HepG2 (cell line): ENCODE results near the gene SNX11. TPM values are rescaled to one million over a fixed set of nuclear protein-coding genes. Genes with fewer than 3 reads are reported as not detected.

ENCODE experiments used
- DMAP1 ChIP-seq: IDR thresholded peaks from 2 replicates; pipeline ENCODE4 v1.6.1; 2016
- ETS1 ChIP-seq: sonication (generic); formaldehyde crosslinking; IDR thresholded peaks from 2 replicates; pipeline ENCODE4 v1.4.0; 2020; ENCODE audit warnings: missing genetic modification reagents
- EZH2 ChIP-seq: conservative IDR thresholded peaks from 2 replicates; pipeline ENCODE4 v1.6.1; 2012; ENCODE audit warnings: mild to moderate bottlenecking, low read depth, low read length, moderate library complexity
- KAT2B ChIP-seq: fragments of 150-350 bp; IDR thresholded peaks from 2 replicates; pipeline ENCODE4 v1.6.1; 2014; ENCODE audit warnings: low read depth, low read length, borderline replicate concordance
- KDM5A ChIP-seq: fragments of 200-600 bp; sonication (generic); IDR thresholded peaks from 2 replicates; pipeline ENCODE4 v1.7.0; 2018; ENCODE audit warnings: antibody characterized with exemption, mild to moderate bottlenecking, low read length, borderline replicate concordance
- NFATC3 ChIP-seq: sonication (generic); formaldehyde crosslinking; IDR thresholded peaks from 2 replicates; pipeline ENCODE4 v1.5.1; 2020; ENCODE audit warnings: mild to moderate bottlenecking, missing genetic modification reagents
- NFKB2 ChIP-seq: sonication (generic); formaldehyde crosslinking; IDR thresholded peaks from 2 replicates; pipeline ENCODE4 v1.4.0; 2020; ENCODE audit warnings: missing genetic modification reagents, borderline replicate concordance
- NR3C1 ChIP-seq: sonication (generic); formaldehyde crosslinking; IDR thresholded peaks from 2 replicates; pipeline ENCODE4 v1.4.0; 2020; ENCODE audit warnings: missing genetic modification reagents
- PAF1 ChIP-seq: IDR thresholded peaks from 2 replicates; pipeline ENCODE4 v1.6.1; 2016; ENCODE audit warnings: missing genetic modification reagents, missing compliant biosample characterization
- POLR2G ChIP-seq: fragments of 200-400 bp; formaldehyde crosslinking; IDR thresholded peaks from 2 replicates; pipeline ENCODE4 v1.6.1; 2018; ENCODE audit warnings: mild to moderate bottlenecking, low read depth, low read length, moderate library complexity
- SMARCE1 ChIP-seq: fragments of 450-650 bp; IDR thresholded peaks from 2 replicates; pipeline ENCODE4 v1.6.1; 2017; ENCODE audit warnings: borderline replicate concordance
- SP1 ChIP-seq, 2 experiments: fragments of 450-650 bp in 1 of 2; sonication (generic) in 1 of 2; formaldehyde crosslinking in 1 of 2; IDR thresholded peaks; 2 replicates each; pipeline versions ENCODE4 v1.4.0 to v1.6.1; 2016 to 2020; ENCODE audit warnings: missing genetic modification reagents in 1 of 2
- SRSF9 ChIP-seq: fragments of 200-400 bp; formaldehyde crosslinking; IDR thresholded peaks from 2 replicates; pipeline ENCODE4 v1.6.1; 2018; ENCODE audit warnings: borderline replicate concordance, mild to moderate bottlenecking, low read depth, low read length; ENCODE audit not compliant: insufficient read depth, poor library complexity, severe bottlenecking
- ZNF225 ChIP-seq: sonication (generic); formaldehyde crosslinking; IDR thresholded peaks from 2 replicates; pipeline ENCODE4 v1.4.0; 2020; ENCODE audit warnings: mild to moderate bottlenecking, missing genetic modification reagents
- ZNF253 ChIP-seq: sonication (generic); formaldehyde crosslinking; IDR thresholded peaks from 2 replicates; pipeline ENCODE4 v1.8.0; 2022; ENCODE audit warnings: mild to moderate bottlenecking, missing genetic modification reagents, borderline replicate concordance
- ZNF280B ChIP-seq: sonication (generic); formaldehyde crosslinking; IDR thresholded peaks from 2 replicates; pipeline ENCODE4 v1.5.0; 2020; ENCODE audit warnings: missing genetic modification reagents, mild to moderate bottlenecking, borderline replicate concordance
- ZNF569 ChIP-seq: sonication (generic); formaldehyde crosslinking; IDR thresholded peaks from 2 replicates; pipeline ENCODE4 v1.5.0; 2020; ENCODE audit warnings: mild to moderate bottlenecking, missing genetic modification reagents, moderate library complexity, borderline replicate concordance
- ZNF589 ChIP-seq: sonication (generic); formaldehyde crosslinking; conservative IDR thresholded peaks from 2 replicates; pipeline ENCODE4 v1.8.0; 2022; ENCODE audit warnings: mild to moderate bottlenecking, moderate library complexity, missing genetic modification reagents
- ZNF674 ChIP-seq: sonication (generic); formaldehyde crosslinking; IDR thresholded peaks from 2 replicates; pipeline ENCODE4 v1.5.0; 2020; ENCODE audit warnings: low read depth, mild to moderate bottlenecking, missing genetic modification reagents
- ZNF678 ChIP-seq: sonication (generic); formaldehyde crosslinking; IDR thresholded peaks from 2 replicates; pipeline ENCODE4 v1.4.0; 2020; ENCODE audit warnings: mild to moderate bottlenecking, missing genetic modification reagents
- ZSCAN9 ChIP-seq: IDR thresholded peaks from 2 replicates; pipeline ENCODE4 v1.6.1; 2016; ENCODE audit warnings: borderline replicate concordance
- polyA plus RNA-seq, 8 experiments: library from polyadenylated mRNA; depleted of rRNA in 3 of 8; stranded (reverse) in 7 of 8; unstranded in 1 of 8; fragments of >200 nt; fragmentation: Illumina TruSeq in 4 of 8; extraction: Trizol in 4 of 8; gene quantifications; 2 replicates each; pipeline versions ENCODE4 v1.2.1 to v1.2.3, GENCODE V29; 2011 to 2016; ENCODE audit warnings: low read depth in 4 of 8, missing spikeins in 1 of 8, mixed read lengths in 1 of 8; ENCODE audit not compliant: insufficient read depth in 1 of 8
- total RNA-seq, 5 experiments: library from RNA; depleted of rRNA; stranded (reverse); fragments of >200 nt; fragmentation: Illumina TruSeq; extraction: Trizol; gene quantifications; 2 replicates each; pipeline ENCODE4 v1.2.3, GENCODE V29; 2016; ENCODE audit warnings: low read depth in 1 of 5
- TF ChIP-seq, protein P1 (sequence below): sonication (generic); formaldehyde crosslinking; IDR thresholded peaks from 2 replicates; pipeline ENCODE4 v1.5.0; 2020; ENCODE audit warnings: mild to moderate bottlenecking, missing genetic modification reagents

The SNX11 gene
- total and polyA plus RNA-seq, 2 of the 13 experiments (the other 11 are each of a cell fraction or from before 2014, with no cell fraction given) = 12.9 to 14.0 TPM

DNA sequence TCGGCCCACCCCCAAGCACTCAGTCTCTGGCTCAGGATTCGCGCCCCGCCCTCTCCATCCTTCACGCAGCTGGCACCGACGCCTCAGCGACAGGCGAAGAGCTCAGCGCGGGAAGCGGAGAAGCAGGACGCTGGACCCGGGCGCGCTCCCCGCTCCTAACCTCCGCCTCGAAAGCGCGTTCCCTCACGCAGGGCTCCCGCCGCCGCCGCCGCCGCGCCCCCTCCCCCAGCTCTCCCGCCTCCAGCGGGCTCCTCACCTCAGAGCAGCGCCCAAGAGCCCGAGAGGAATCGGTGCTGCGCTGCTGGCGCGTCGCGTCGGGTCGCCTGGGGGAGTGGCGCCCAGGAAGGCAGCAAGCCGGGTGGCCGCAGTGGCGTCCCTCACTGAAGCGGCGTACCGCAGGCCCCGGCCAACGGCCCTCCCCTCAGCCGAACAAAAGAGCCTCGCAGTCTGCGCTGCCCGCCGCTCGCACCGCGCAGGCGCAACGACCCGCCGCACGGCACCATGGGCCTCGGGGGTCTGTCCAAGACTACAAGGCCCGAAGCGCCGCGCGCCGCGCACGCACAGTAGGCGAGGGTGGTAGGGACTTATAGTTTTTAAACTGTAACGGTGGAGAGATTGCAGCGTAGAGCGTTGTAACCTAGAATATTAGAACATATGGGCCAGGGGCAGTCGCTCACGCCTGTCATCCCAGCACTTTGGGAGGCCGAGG is 6.4 kb upstream of the SNX11 start, which contains the start of gene CBX1 (continued):
- TF ChIP-seq ZNF280B (CRISPR knock-in tag) (peak; percentile 54; the same call in 1 of the 2 replicates), NR3C1 (CRISPR knock-in tag) (no peak), NFKB2 (CRISPR knock-in tag) (peak; percentile 72; the same call in 1 of the 2 replicates), ZNF225 (CRISPR knock-in tag) (peak; percentile 11; the same call in 1 of the 2 replicates), DMAP1 (peak; percentile 89), ZSCAN9 (CRISPR knock-in tag) (peak; percentile 80), ZNF569 (CRISPR knock-in tag) (no peak), KAT2B (no peak), ZNF678 (CRISPR knock-in tag) (peak; percentile 93), ZNF674 (CRISPR knock-in tag) (no peak; the same call in 1 of the 2 replicates), POLR2G (peak; percentile 85), KDM5A (peak; percentile 76; the same call in 1 of the 2 replicates), PAF1 (CRISPR knock-in tag) (no peak), SMARCE1 (no peak), ETS1 (no peak), SRSF9 (no peak), ZNF253 (peak; percentile 21; the same call in 1 of the 2 replicates), EZH2 (no peak), NFATC3 (no peak), ZNF589 (CRISPR knock-in tag) (no peak; the same call in 1 of the 2 replicates), SP1 (IDR thresholded peaks at IDR 0.05) (no peak), SP1 (CRISPR knock-in tag; IDR thresholded peaks at IDR 0.05) (peak; percentile 48)
- TF ChIP-seq, protein P1, sequence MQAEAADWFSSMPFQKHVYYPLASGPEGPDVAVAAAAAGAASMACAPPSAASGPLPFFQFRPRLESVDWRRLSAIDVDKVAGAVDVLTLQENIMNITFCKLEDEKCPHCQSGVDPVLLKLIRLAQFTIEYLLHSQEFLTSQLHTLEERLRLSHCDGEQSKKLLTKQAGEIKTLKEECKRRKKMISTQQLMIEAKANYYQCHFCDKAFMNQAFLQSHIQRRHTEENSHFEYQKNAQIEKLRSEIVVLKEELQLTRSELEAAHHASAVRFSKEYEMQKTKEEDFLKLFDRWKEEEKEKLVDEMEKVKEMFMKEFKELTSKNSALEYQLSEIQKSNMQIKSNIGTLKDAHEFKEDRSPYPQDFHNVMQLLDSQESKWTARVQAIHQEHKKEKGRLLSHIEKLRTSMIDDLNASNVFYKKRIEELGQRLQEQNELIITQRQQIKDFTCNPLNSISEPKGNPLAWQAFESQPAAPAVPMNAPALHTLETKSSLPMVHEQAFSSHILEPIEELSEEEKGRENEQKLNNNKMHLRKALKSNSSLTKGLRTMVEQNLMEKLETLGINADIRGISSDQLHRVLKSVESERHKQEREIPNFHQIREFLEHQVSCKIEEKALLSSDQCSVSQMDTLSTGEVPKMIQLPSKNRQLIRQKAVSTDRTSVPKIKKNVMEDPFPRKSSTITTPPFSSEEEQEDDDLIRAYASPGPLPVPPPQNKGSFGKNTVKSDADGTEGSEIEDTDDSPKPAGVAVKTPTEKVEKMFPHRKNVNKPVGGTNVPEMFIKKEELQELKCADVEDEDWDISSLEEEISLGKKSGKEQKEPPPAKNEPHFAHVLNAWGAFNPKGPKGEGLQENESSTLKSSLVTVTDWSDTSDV = no peak
